C4-2B (cell line): ENCODE data around the gene COL7A1.

ENCODE experiments used
- H3K27ac ChIP-seq: fragments of 450-650 bp; 2 replicates; pipeline ENCODE4 v1.5.1; 2017
- CTCF ChIP-seq: fragments of 450-650 bp; conservative IDR thresholded peaks from 2 replicates; pipeline ENCODE4 v1.5.1; 2017; ENCODE audit warnings: mild to moderate bottlenecking
- ZFX ChIP-seq: fragments of 450-650 bp; IDR thresholded peaks from 2 replicates; pipeline ENCODE4 v1.6.1; 2017

The COL7A1 gene

GRCh38 chr3:48595075-48595525 is at the start of gene COL7A1:
TSS of gene COL7A1 (minus strand) at chr3:48595329. CDS start at chr3:48595159, 170 bp downstream.
- TF ChIP-seq CTCF = no peak
- no peak for TF ChIP-seq ZFX
- no peak within 1 kb of the TSS for H3K27ac ChIP-seq

GRCh38 chr3:48642605-48643004 is 47.5 kb upstream of the COL7A1 start:
- no peak overlapping the region for H3K27ac ChIP-seq
- TF ChIP-seq ZFX = no peak
- no peak for TF ChIP-seq CTCF

DNA sequence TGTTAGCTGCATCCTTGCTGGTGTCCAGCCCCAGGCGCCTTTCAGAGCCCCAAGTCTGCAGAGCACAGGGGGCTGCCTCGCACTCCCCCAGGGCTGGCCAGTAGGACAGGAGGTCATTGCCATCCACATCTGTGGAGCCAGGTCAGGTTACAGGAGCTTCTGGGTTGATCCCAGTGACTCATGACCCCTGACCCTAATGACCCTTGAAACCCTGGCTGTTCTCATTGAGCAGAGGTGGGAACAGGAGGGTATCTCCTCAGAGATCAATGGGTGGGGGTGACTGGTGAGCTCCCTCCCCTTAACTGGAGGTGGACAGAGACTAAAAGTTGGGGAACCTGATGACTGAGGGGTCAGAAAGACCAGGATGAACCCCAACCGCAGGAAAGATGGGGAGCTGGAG is 46.3 kb upstream of the COL7A1 start:
- TF ChIP-seq ZFX = no peak
- no peak for TF ChIP-seq CTCF
- no peak overlapping the region for H3K27ac ChIP-seq

GRCh38 chr3:48639944-48640606 is 44.9 kb upstream of the COL7A1 start:
- no peak for TF ChIP-seq ZFX
- TF ChIP-seq CTCF = no peak
- H3K27ac ChIP-seq = no peak overlapping the region

DNA sequence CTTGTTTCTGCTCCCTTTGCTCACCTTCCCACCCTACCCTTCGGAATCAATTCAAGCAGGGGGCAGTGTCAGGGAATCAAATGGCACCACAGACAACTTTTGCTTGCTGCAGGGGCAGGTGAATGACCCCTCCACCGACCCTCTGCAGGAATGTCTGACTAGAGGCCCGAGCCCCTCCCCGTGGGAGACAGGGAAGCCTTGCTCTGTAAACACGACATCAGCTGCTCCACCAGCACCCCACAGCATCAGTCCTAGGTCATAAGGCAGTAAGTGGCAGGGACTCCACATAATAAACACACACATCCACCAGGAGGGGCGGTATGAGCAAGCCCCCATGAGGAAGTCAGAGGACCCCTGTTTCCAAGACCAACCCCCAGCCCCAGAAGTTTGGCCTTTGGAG is 42.2 kb upstream of the COL7A1 start:
- TF ChIP-seq ZFX (no peak), CTCF (no peak)
- no peak overlapping the region for H3K27ac ChIP-seq

GRCh38 chr3:48636149-48636655 is 41.1 kb upstream of the COL7A1 start:
- H3K27ac ChIP-seq = peak overlapping the region; percentile 95
- no peak for TF ChIP-seq ZFX

- H3K27ac ChIP-seq = peak within 1 kb of the TSS; percentile 95
- TF ChIP-seq CTCF = peak; percentile 73
- TF ChIP-seq ZFX = peak; percentile 53; the same call in 1 of the 2 replicates
Measured at GRCh38 chr3:48635222-48636021, 40.3 kb upstream of the COL7A1 start, which contains the start of gene SLC26A6. TSS of gene SLC26A6 (minus strand) at chr3:48635461. CDS start at chr3:48635393, 68 bp downstream.
